K562 (cell line): Measurements from ENCODE around the gene TYROBP. TPM values are rescaled to one million over a fixed set of nuclear protein-coding genes. Genes with fewer than 3 reads are reported as not detected.
A peak's percentile ranks its signal among the peaks of the same experiment; 100 is the strongest.

Experiments used
- BHLHE40 ChIP-seq: IDR thresholded peaks from 2 replicates; pipeline ENCODE4 v1.6.1; 2011; ENCODE audit warnings: low read length, improper control_type of control experiment
- BRF1 ChIP-seq: IDR thresholded peaks from 3 replicates; pipeline ENCODE4 v1.6.1; 2011; ENCODE audit warnings: borderline replicate concordance, mild to moderate bottlenecking; ENCODE audit not compliant: insufficient read length; ENCODE audit errors: extremely low read depth
- CBFB ChIP-seq: sonication (generic); formaldehyde crosslinking; IDR thresholded peaks from 2 replicates; pipeline ENCODE4 v1.4.0; 2020; ENCODE audit warnings: mild to moderate bottlenecking, missing genetic modification reagents
- CEBPG ChIP-seq, 3 experiments: fragments of 200-800 bp in 1 of 3; sonication (Bioruptor generic) in 1 of 3; sonication (generic) in 1 of 3; formaldehyde crosslinking in 1 of 3; IDR thresholded peaks in 2 of 3; conservative IDR thresholded peaks in 1 of 3; 2 replicates each; pipeline versions ENCODE4 v1.6.1 to v1.8.0; 2016 to 2022; ENCODE audit warnings: missing compliant biosample characterization in 2 of 3, missing genetic modification characterization in 2 of 3, mild to moderate bottlenecking in 1 of 3, missing genetic modification reagents in 1 of 3
- GTF2A2 ChIP-seq: IDR thresholded peaks from 2 replicates; pipeline ENCODE4 v1.6.1; 2016; ENCODE audit warnings: mild to moderate bottlenecking, missing genetic modification characterization, missing compliant biosample characterization
- MBD2 ChIP-seq: sonication (generic); IDR thresholded peaks from 2 replicates; pipeline ENCODE4 v1.6.1; 2016; ENCODE audit warnings: low read depth, borderline replicate concordance
- MCM5 ChIP-seq: fragments of 450-650 bp; IDR thresholded peaks from 2 replicates; pipeline ENCODE4 v1.6.1; 2016; ENCODE audit warnings: low read depth
- MED1 ChIP-seq: sonication (generic); formaldehyde crosslinking; IDR thresholded peaks from 2 replicates; pipeline ENCODE4 v1.8.1; 2023; ENCODE audit warnings: missing genetic modification reagents, borderline replicate concordance
- MTA2 ChIP-seq: fragments of 450-650 bp; IDR thresholded peaks from 2 replicates; pipeline ENCODE4 v1.6.1; 2016; ENCODE audit warnings: low read depth
- NRF1 ChIP-seq, 2 experiments: fragments of 450-650 bp; IDR thresholded peaks in 1 of 2; conservative IDR thresholded peaks in 1 of 2; 2 replicates each; pipeline ENCODE4 v1.6.1; 2014; ENCODE audit warnings: mild to moderate bottlenecking in 2 of 2
- PHTF2 ChIP-seq: fragments of 250-450 bp; sonication (Bioruptor Pico); IDR thresholded peaks from 2 replicates; pipeline ENCODE4 v1.5.0; 2021; ENCODE audit warnings: mild to moderate bottlenecking
- RBM15 ChIP-seq: fragments of 200-400 bp; formaldehyde crosslinking; IDR thresholded peaks from 2 replicates; pipeline ENCODE4 v1.6.1; 2018; ENCODE audit warnings: mild to moderate bottlenecking, low read length, moderate library complexity; ENCODE audit not compliant: insufficient read depth
- RFX7 ChIP-seq: fragments of 250-450 bp; sonication (Bioruptor Pico); IDR thresholded peaks from 2 replicates; pipeline ENCODE4 v1.5.1; 2021; ENCODE audit warnings: mild to moderate bottlenecking
- SIRT6 ChIP-seq: IDR thresholded peaks from one replicate; pipeline ENCODE4 v1.6.1; 2012; ENCODE audit warnings: low read depth, mild to moderate bottlenecking, control low read depth, inconsistent platforms, low read length, moderate library complexity
- SMARCE1 ChIP-seq: fragments of 450-650 bp; IDR thresholded peaks from 2 replicates; pipeline ENCODE4 v1.7.1; 2016; ENCODE audit warnings: mild to moderate bottlenecking
- SOX6 ChIP-seq: fragments of 450-650 bp; IDR thresholded peaks from 2 replicates; pipeline ENCODE4 v1.6.1; 2014; ENCODE audit warnings: mild to moderate bottlenecking
- TCFL5 ChIP-seq: fragments of 250-450 bp; sonication (Bioruptor Pico); conservative IDR thresholded peaks from 2 replicates; pipeline ENCODE4 v1.6.1; 2021; ENCODE audit warnings: mild to moderate bottlenecking, moderate library complexity, matching md5 sums
- ZNF174 ChIP-seq: fragments of 250-450 bp; sonication (Bioruptor Pico); IDR thresholded peaks from 2 replicates; pipeline ENCODE4 v1.4.0; 2020; ENCODE audit warnings: mild to moderate bottlenecking
- ZNF347 ChIP-seq: fragments of 450-650 bp; formaldehyde crosslinking; IDR thresholded peaks from 2 replicates; pipeline ENCODE4 v1.4.0; 2020; ENCODE audit warnings: low read depth, mild to moderate bottlenecking, moderate library complexity
- polyA plus RNA-seq, 8 experiments: library from polyadenylated mRNA; depleted of rRNA in 4 of 8; stranded (reverse) in 5 of 8; unstranded in 3 of 8; fragments of >200 nt; fragmentation: Nextera tagmentation in 2 of 8; fragmentation: Illumina TruSeq in 1 of 8; extraction: Ambion mirVana in 2 of 8; extraction: Trizol in 1 of 8; gene quantifications; 2 replicates each; pipeline versions ENCODE4 v1.2.1 to v1.2.3, GENCODE V29; 2011 to 2014; ENCODE audit warnings: inconsistent platforms in 1 of 8, missing spikeins in 1 of 8
- total RNA-seq, 7 experiments: library from RNA; depleted of rRNA in 6 of 7; stranded (reverse); fragments of >200 nt in 6 of 7; fragmentation: Illumina TruSeq in 2 of 7; extraction: Trizol in 2 of 7; gene quantifications; 2 replicates each; pipeline versions ENCODE4 v1.2.1 to v1.2.3, GENCODE V29; 2011 to 2021; ENCODE audit warnings: low replicate concordance in 1 of 7
- TF ChIP-seq, protein P1 (sequence below): fragments of 250-450 bp; sonication (Bioruptor Pico); IDR thresholded peaks from 2 replicates; pipeline ENCODE4 v1.9.0; 2021; ENCODE audit warnings: mild to moderate bottlenecking
- TF ChIP-seq, protein P2 (sequence below): sonication (generic); IDR thresholded peaks from 2 replicates; pipeline ENCODE4 v1.6.1; 2016
- TF ChIP-seq, protein P3 (sequence below): fragments of 250-450 bp; sonication (Bioruptor Pico); IDR thresholded peaks from 2 replicates; pipeline ENCODE4 v1.8.0; 2021; ENCODE audit warnings: borderline replicate concordance, mild to moderate bottlenecking, moderate library complexity; ENCODE audit not compliant: poor library complexity, severe bottlenecking
- TF ChIP-seq, protein P4 (sequence below): fragments of 450-650 bp; formaldehyde crosslinking; IDR thresholded peaks from 2 replicates; pipeline ENCODE4 v1.4.0; 2022; ENCODE audit warnings: mild to moderate bottlenecking, moderate library complexity
- TF ChIP-seq, protein P5 (sequence below): sonication (generic); formaldehyde crosslinking; IDR thresholded peaks from 2 replicates; pipeline ENCODE4 v1.8.0; 2022; ENCODE audit warnings: mild to moderate bottlenecking, low read depth, missing genetic modification reagents
- TF ChIP-seq, protein P6 (sequence below): fragments of 450-650 bp; formaldehyde crosslinking; IDR thresholded peaks from 2 replicates; pipeline ENCODE4 v1.4.0; 2020; ENCODE audit warnings: mild to moderate bottlenecking

Gene TYROBP
- total and polyA plus RNA-seq, 9 of the 15 experiments (the other 6 are each of a cell fraction or from before 2014, with no cell fraction given): 0.72 to 8.2 (median 2.4) TPM

DNA sequence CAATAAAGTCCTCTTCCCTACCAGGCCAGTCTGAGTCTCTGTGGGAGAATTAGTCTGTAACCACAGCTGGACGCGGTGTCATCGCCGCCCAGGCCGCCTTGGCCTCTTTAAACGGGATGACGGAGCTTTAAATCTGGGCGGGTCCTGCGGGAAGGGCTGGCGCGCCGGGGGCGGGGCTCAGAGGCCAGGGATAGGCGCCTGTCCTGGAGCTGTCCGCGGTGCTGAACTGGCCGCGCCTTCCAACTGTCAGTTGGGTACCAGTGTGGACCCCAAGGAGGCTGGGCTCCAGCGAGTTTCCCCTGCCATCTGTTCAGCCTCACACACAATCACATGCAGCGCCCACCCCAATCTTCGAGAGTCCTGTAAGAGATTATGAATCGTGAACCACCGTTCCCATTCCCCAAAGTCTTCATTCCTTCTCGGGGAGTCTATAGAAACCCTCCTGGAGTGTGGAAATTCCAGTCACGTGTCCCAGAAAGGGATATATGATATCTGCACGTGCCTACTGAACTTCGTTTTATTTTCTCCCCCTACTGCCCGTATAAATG is 28.3 kb downstream of the TYROBP start (continued):
- 0 out of 2 replicates have a peak, but pooled peaks have one; percentile 20 for TF ChIP-seq CBFB (CRISPR knock-in tag)
- TF ChIP-seq MBD2: no peak
- no peak for TF ChIP-seq MCM5
- peak; percentile 53 for TF ChIP-seq BHLHE40
- no peak for TF ChIP-seq TCFL5 (CRISPR knock-in tag)
- TF ChIP-seq MED1 (CRISPR knock-in tag): no peak
- TF ChIP-seq, protein P1, sequence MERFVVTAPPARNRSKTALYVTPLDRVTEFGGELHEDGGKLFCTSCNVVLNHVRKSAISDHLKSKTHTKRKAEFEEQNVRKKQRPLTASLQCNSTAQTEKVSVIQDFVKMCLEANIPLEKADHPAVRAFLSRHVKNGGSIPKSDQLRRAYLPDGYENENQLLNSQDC (CRISPR knock-in tag): no peak
- TF ChIP-seq, protein P2, sequence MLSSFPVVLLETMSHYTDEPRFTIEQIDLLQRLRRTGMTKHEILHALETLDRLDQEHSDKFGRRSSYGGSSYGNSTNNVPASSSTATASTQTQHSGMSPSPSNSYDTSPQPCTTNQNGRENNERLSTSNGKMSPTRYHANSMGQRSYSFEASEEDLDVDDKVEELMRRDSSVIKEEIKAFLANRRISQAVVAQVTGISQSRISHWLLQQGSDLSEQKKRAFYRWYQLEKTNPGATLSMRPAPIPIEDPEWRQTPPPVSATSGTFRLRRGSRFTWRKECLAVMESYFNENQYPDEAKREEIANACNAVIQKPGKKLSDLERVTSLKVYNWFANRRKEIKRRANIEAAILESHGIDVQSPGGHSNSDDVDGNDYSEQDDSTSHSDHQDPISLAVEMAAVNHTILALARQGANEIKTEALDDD: no peak
- TF ChIP-seq, protein P3, sequence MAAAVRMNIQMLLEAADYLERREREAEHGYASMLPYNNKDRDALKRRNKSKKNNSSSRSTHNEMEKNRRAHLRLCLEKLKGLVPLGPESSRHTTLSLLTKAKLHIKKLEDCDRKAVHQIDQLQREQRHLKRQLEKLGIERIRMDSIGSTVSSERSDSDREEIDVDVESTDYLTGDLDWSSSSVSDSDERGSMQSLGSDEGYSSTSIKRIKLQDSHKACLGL: no peak
- TF ChIP-seq MTA2: no peak
- TF ChIP-seq, protein P4, sequence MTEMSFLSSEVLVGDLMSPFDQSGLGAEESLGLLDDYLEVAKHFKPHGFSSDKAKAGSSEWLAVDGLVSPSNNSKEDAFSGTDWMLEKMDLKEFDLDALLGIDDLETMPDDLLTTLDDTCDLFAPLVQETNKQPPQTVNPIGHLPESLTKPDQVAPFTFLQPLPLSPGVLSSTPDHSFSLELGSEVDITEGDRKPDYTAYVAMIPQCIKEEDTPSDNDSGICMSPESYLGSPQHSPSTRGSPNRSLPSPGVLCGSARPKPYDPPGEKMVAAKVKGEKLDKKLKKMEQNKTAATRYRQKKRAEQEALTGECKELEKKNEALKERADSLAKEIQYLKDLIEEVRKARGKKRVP (CRISPR knock-in tag): no peak
- TF ChIP-seq, protein P5, sequence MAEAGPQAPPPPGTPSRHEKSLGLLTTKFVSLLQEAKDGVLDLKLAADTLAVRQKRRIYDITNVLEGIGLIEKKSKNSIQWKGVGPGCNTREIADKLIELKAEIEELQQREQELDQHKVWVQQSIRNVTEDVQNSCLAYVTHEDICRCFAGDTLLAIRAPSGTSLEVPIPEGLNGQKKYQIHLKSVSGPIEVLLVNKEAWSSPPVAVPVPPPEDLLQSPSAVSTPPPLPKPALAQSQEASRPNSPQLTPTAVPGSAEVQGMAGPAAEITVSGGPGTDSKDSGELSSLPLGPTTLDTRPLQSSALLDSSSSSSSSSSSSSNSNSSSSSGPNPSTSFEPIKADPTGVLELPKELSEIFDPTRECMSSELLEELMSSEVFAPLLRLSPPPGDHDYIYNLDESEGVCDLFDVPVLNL (CRISPR knock-in tag): peak; percentile 51; the same call in 1 of the 2 replicates
- TF ChIP-seq, protein P6, sequence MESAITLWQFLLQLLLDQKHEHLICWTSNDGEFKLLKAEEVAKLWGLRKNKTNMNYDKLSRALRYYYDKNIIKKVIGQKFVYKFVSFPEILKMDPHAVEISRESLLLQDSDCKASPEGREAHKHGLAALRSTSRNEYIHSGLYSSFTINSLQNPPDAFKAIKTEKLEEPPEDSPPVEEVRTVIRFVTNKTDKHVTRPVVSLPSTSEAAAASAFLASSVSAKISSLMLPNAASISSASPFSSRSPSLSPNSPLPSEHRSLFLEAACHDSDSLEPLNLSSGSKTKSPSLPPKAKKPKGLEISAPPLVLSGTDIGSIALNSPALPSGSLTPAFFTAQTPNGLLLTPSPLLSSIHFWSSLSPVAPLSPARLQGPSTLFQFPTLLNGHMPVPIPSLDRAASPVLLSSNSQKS (CRISPR knock-in tag): no peak
- no peak for TF ChIP-seq SMARCE1
- peak; percentile 49 to 61 for TF ChIP-seq NRF1 (conservative IDR thresholded peaks at IDR 0.05 in 1 of 2, IDR thresholded peaks at IDR 0.05 in 1 of 2)
- no peak for TF ChIP-seq ZNF347 (CRISPR knock-in tag)
- TF ChIP-seq BRF1: no peak
- no peak for TF ChIP-seq CEBPG (CRISPR knock-in tag; IDR thresholded peaks at IDR 0.05)
- no peak for TF ChIP-seq CEBPG (tag; conservative IDR thresholded peaks at IDR 0.05 in 1 of 2, IDR thresholded peaks at IDR 0.05 in 1 of 2)
- no peak for TF ChIP-seq RBM15
- no peak for TF ChIP-seq PHTF2 (CRISPR knock-in tag)
- no peak for TF ChIP-seq GTF2A2 (tag)
- no peak for TF ChIP-seq ZNF174 (CRISPR knock-in tag)
- TF ChIP-seq SIRT6: no peak
- TF ChIP-seq SOX6: no peak
- no peak for TF ChIP-seq RFX7 (CRISPR knock-in tag)
